Prostate gland (tissue), 2 donors: Measurements from ENCODE around the gene EIF3J.

Experiments
- CTCF ChIP-seq, 4 experiments: fragments of 200-600 bp in 2 of 4; fragments of 450-650 bp in 2 of 4; sonication (generic) in 2 of 4; IDR thresholded peaks; 1 replicate in 3 of 4; 2 replicates in 1 of 4; pipeline ENCODE4 v1.5.1; 2016 to 2019; ENCODE audit warnings: antibody characterized with exemption in 4 of 4, mild to moderate bottlenecking in 2 of 4, moderate library complexity in 2 of 4
- POLR2A ChIP-seq: fragments of 450-650 bp; IDR thresholded peaks from one replicate; pipeline ENCODE4 v1.6.1; 2016; ENCODE audit warnings: antibody characterized with exemption, mild to moderate bottlenecking

GRCh38 chr15:44495562-44495961, 41.4 kb upstream of the EIF3J start:
- TF ChIP-seq CTCF (IDR thresholded peaks at IDR 0.05) (no peak), POLR2A (no peak)
